Measurements from ENCODE around the gene CNOT10.
A peak's percentile ranks its signal among the peaks of the same experiment; 100 is the strongest.
"Not testable (repeated sequence)": the region's sequence is repeated elsewhere in the genome, so short reads cannot be mapped to it uniquely, and the experiment has no call there.

Gene CNOT10, protein sequence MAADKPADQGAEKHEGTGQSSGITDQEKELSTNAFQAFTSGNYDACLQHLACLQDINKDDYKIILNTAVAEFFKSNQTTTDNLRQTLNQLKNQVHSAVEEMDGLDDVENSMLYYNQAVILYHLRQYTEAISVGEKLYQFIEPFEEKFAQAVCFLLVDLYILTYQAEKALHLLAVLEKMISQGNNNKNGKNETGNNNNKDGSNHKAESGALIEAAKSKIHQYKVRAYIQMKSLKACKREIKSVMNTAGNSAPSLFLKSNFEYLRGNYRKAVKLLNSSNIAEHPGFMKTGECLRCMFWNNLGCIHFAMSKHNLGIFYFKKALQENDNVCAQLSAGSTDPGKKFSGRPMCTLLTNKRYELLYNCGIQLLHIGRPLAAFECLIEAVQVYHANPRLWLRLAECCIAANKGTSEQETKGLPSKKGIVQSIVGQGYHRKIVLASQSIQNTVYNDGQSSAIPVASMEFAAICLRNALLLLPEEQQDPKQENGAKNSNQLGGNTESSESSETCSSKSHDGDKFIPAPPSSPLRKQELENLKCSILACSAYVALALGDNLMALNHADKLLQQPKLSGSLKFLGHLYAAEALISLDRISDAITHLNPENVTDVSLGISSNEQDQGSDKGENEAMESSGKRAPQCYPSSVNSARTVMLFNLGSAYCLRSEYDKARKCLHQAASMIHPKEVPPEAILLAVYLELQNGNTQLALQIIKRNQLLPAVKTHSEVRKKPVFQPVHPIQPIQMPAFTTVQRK

DNA sequence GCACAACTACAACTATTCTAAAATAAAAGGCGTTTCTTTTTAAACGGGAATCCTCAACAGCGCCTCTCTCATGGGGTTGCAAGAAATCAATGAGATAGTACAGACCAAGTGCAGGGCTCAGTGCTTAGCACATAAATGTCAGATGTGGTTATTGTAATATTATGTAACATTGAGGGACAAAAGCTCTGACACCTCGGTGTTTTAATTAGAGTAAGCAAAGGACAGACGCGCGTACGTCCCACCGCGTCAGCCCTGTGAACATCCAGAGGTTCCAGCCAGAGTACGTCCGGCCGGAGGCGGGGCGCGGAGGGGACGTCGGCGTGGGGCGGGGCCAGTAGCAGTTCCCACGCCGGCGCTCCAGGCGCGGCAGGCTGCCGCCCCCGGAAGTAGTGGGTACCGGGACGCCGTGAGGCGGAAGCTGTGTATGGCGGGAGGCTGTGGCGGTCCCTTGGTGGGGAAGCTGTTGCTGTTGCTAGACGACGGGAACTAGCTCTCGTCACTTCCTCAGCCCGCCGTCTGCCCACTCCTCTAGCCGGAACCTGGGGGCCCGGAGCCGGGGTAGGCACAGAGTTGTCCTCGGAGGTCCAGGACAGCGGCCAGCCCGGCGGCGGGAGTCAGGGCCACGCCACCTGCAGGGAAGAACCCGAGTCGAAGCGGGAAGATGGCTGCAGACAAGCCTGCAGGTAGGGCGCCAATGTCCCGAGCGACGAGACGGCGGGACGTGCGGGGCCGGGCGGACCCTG, at the start of gene CNOT10:
TSS of gene CNOT10 (plus strand) at position 389 of the 743 bp plus-strand sequence. CDS start at position 662, 273 bp downstream.
- peak; percentile 99 for DNase-seq

DNA sequence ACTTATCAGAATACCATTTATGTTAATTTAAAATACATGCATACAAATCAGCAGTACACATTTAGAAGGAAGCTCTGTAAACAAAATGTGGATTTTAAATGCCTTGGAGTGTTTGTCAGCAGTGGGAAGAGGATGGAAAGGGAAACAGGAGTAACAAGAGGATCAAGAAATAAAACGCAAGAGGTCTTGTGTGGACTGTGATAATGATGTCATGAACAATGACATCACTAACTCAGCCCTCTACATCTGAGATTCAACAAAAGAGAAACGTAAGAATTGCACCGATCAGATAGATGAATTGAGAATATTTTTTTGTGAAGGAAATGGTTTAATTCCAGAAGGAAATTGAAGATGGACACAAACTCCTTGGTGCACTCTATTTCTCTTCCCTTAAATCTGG, 44.0 kb upstream of the CNOT10 start:
- DNase-seq = no peak

GRCh38 chr3:32641356-32641755, 43.6 kb upstream of the CNOT10 start:
- DNase-seq = peak; percentile 60

DNA sequence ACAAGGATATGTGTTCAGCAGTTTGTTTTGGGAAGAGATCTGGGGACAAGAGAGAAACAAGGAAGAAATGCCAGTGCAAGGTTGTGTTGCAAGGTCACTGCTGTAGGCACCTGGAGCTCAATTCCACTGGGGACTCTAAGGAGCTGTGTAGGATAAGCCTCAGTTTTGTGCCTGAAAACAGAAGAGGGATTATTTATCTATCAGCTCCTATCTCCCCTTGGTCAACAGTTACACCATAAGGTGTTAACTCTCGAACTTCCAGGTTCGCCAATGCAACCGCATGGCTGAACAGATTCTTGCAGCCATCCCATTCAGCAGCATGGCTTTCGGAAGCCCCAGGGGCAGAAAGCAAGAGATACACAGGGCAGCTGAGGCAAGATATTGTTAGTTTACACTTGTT, 41.6 kb upstream of the CNOT10 start:
- no peak for DNase-seq

DNA sequence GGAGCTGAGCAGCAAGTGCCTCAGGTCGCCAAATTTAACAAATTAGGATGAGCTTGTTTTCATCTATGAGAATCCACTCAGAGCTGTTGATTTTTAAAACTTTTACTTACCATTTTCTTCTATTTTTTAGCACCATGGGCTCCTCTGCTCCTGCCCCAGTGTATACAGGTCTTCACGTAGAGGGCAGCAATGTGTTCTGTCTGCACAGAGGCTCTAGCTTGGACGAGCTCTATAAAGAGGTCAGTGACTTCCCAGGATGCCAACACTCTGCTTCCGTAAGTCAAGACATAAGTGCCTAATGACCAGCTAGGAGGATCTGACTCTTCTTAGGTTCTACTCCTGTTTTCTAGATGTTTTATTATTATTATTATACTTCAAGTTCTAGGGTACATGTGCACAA, 41.2 kb upstream of the CNOT10 start:
- no peak for DNase-seq

- no peak for DNase-seq
Observed at GRCh38 chr3:32644380-32644779, 40.6 kb upstream of the CNOT10 start.

DNA sequence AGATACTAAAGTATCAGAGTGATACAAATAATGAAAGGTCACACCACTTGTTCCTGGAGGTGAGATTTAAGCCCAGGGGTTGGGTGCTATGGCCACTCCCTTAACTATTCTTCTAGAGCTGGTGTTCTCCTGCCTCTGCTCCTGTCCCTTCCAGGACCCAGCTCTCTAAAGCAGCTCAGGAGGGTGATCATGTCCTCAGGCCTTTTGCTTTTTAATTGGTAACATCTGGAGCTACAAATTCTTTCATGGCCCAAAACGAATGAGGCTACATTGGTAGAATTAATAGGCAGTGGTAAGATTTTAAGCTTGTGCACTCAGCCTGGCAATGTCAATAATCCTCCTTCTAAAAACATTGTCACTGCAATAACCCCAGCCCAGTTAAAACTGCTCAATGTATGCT, 38.2 kb upstream of the CNOT10 start:
- no peak for DNase-seq

DNA sequence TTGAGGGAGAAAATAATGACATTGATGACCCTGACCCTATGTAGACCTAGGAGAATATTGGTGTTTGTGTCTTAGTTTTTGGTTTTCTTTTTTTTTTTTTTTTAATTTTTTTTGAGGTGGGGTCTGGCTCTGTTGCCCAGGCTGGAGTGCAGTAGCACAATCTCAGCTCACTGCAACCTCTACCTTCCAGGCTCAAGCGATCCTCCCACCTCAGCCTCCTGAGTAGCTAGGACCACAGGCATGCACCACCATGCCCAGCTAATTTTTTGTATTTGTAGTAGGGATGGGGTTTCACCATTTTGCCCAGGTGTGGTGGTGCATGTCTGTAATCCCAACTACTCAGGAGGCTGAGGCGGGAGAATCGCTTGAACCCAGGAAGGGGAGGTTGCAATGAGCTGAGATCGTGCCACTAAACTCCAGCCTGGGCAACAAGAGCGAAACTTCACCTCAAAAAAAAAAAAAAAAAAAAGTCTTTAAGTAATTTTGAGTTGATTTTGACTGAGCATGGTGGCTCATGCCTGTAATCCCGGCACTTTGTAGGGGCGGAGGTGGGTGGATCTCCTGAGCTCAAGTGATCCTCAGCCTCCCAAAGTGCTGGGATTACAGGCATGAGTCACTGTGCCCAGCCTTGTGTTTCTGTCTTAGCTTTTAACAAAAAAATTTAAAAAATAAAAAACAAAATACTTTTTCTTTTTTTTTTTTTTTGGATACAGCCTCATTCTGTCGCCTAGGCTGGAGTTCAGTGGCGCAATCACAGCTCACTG, 32.5 kb upstream of the CNOT10 start:
- not testable (repeated sequence) for DNase-seq

- DNase-seq = no peak
Observed at GRCh38 chr3:32655167-32655566, 29.8 kb upstream of the CNOT10 start.

DNA sequence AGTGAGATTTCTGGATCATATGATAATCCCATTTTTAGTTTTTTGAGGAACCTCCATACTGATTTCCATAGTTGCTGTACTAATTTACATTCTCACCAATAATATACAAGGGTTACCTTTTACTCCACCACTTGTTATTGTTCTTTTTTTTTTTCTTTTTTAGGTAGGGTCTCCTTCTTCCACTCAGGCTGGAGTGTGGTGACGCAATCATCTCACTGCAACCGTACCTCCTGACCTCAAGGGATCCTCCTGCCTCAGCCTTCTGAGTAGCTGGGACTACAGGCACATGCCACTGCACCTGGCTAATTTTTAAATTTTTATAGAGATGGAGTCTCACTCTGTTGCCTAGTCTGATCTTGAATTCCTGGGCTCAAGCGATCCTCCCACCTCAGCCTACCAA, 24.4 kb upstream of the CNOT10 start:
- no peak for DNase-seq

- no peak for DNase-seq
Observed at GRCh38 chr3:32662647-32663046, 22.3 kb upstream of the CNOT10 start.

DNA sequence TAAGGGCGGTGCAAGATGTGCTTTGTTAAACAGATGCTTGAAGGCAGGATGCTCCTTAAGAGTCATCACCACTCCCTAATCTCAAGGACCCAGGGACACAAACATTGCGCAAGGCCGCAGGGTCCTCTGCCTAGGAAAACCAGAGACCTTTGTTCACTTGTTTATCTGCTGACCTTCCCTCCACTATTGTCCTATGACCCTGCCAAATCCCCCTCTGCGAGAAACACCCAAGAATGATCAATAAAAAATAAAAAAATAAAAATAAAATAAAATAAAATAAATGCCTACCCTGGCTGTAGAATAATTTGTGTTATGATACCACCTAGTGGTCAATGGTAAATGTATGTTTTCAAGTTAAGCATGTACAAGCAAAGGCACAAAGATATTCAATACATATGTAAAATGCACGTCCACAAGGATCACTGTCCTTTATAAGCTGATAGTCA, 20.3 kb upstream of the CNOT10 start:
- not testable (repeated sequence) for DNase-seq

DNA sequence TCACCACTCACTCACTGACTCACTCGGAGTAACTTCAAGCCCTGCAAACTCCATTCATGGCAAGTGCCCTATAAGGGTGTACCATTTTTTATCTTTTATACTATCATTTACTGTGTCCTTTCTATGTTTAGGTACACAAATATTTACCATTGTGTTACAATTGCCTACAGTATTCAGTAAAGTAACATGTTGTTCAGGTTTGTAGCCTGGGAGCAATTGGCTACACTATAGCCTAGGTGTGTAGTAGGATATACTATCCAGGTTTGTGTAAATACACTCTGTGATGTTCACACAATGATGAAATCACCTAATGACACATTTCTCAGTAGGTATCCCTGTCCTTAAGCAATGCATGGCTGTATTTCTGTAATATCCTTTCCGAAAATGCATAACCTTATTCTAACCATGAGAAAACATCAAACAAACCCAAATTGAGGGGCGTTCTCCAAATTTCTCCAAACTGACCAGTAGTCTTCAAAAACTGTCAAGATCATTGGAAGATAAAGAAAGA, 17.9 kb upstream of the CNOT10 start:
- DNase-seq = no peak

- not testable (repeated sequence) for DNase-seq
Observed at GRCh38 chr3:32669226-32669625, 15.8 kb upstream of the CNOT10 start.

- DNase-seq = not testable (repeated sequence)
Observed at GRCh38 chr3:32673730-32674129, 11.3 kb upstream of the CNOT10 start.

- no peak for DNase-seq
Observed at GRCh38 chr3:32675164-32675563, 9.8 kb upstream of the CNOT10 start.

DNA sequence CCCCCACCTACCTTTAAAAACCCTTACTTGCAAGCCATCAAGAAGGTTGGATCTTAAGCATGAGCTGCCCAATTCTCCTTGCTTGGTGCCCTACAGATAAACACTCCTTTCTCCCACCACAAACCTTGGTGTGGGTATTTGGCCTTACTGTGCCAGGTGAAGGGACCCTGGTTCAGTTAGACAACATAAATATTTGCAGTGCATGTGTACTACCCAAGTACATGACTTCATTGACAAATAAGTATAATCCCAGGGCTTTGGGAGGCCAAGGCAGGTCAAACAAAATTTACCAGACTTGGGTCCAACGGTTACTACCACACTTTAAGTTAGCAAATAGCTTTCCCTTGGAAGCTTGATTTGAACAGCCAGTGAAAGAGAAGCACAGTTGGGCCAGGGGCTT, 9.3 kb upstream of the CNOT10 start:
- DNase-seq = no peak

GRCh38 chr3:32681811-32682210, 3.2 kb upstream of the CNOT10 start:
- DNase-seq = no peak

DNA sequence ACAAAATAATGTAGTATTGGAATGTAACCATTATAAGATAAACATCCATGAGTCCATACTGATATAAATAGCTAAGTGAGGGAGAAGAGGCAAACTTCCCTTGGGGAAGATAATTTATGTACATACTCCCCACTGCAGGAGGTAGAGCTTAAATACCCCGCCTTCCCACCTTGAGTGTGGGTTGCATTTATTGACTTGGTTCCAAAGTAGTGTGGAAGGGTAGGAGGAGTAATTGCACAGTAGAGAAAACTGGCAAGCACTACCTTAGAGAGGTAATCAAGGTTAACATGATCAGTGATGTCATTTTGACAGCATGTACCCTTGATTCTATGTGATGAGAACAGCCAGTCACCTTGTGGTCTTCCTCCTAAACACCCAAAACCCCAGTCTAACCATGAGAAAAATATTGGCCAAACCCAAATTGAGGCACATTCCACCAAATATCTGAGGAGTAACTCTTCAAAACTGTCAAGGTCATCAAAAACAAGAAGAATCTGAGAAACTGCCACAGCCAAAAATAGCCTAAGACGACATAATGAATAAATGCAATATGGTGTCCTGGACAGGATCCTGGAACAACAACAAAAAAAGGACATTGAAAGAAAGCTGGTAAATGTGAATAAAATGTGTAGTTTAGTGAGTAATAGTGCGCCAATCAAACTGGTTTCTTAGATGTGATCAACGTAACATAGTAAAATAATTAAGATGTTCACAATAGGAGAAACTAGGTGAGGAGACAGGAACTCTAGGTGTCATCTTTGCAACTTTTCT, 774 bp upstream of the CNOT10 start:
- DNase-seq = no peak

DNA sequence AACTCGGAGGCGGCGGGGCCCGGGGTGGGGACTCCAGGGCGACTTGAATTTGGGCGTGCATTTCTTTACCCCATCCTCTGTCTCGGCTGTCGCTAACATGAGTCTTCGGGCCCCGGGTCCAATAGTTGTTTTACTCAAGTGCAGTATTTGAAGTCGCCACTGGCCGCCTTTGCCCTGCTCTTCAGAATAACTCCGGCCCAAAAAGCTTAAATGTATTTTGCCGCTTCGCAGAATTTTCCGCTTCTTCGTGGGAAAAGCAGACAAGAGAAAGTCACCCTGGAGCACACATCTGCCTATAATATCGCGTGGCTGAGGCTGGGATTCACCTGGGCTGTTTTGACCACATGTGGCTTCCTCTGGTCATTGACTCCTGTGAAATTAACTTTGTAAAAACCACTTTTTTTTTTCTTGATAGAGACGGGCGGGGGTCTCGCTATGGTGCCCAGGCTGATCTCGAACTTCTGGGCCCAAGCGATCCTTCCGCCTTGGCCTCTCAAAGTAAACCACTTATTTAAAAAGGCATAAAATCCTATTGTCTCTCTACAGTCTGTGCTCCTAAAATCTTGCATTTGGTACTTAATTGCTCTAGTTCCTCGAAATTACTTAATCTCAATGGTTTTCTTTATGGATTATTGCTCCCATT, 676 bp downstream of the CNOT10 start:
- DNase-seq = peak; percentile 53

DNA sequence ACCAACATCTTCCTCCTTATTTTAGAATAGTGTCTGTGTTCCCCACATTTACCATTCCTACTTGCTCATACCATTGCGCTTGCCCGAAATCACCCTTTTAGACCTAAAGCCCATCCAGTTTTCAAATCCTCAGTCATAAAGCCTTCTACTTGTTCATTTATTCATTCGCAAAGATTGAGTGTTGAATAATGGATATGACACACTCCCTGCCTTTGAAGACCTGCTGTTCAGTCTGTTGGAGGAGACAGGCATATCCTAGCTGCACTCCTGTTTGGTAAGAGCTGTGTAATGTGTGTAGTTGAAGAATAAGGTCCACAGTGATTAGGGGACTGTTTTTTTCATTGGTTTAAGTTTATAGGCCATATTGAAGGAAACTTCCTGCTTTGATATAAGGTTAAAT, 1.7 kb downstream of the CNOT10 start:
- DNase-seq = no peak

All from islet precursor cell (in vitro differentiated cells).